Activated CD8-positive, alpha-beta memory T cell treated with anti-CD3 and anti-CD28 coated beads, Interleukin-2, amount 50 U/mL, for 1 hour (primary cell): Measurements from ENCODE around the gene IRGQ.
"Not testable (repeated sequence)": the region's sequence is repeated elsewhere in the genome, so short reads cannot be mapped to it uniquely, and the experiment has no call there.

Experiments
- DNase-seq: peaks from one replicate; pipeline ENCODE4 v3.0.0-alpha.2; 2020; ENCODE audit errors: extremely low read depth

Gene IRGQ

DNA sequence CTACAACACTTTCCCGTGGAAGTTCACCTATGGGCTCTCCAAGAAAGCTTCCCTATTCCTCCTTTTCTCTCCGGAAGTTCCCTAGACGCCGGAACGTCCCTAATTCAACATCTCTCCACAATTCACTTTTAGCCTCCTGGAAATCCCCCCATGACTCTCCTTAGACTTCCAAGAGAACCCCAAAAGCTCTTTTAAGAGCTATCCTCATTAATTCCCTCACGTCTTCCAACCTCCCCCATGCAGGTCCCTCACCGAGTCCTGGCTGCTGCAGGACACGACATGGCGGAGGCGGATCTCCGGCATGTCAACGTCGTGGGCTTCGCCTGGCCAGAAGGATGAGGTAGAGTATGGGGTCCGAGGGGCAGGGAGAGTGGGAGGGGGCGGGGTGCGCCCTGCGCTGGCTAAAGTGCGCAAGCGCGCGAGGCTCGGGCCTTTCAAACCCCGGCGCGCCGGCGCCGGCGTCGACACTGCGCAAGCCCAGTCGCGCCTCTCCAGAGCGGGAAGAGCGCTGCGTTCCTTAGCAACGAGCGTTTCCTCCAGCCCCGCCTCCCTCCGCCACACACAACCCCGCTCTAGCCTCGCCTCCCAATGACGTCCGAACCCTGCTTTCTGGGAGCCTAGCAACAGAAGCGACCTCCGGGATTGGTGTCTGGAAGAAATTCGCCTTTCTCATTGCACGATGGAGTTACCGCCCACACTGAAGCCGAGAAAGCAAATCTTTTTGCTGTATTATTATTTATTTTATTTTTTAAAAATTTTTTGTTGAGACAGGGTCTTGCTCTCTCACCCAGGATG lies 20.6 kb downstream of the IRGQ start, which contains the start of the genes PINLYP and XRCC1:
Gene PINLYP (plus strand): TSS at position 646 of the 795 bp plus-strand sequence. CDS start 1,391 bp downstream, outside the sequence.
Gene XRCC1 (minus strand): TSS at position 372 of the 795 bp plus-strand sequence. CDS start 69 bp downstream, at position 303.
- peak; percentile 91 for DNase-seq

DNA sequence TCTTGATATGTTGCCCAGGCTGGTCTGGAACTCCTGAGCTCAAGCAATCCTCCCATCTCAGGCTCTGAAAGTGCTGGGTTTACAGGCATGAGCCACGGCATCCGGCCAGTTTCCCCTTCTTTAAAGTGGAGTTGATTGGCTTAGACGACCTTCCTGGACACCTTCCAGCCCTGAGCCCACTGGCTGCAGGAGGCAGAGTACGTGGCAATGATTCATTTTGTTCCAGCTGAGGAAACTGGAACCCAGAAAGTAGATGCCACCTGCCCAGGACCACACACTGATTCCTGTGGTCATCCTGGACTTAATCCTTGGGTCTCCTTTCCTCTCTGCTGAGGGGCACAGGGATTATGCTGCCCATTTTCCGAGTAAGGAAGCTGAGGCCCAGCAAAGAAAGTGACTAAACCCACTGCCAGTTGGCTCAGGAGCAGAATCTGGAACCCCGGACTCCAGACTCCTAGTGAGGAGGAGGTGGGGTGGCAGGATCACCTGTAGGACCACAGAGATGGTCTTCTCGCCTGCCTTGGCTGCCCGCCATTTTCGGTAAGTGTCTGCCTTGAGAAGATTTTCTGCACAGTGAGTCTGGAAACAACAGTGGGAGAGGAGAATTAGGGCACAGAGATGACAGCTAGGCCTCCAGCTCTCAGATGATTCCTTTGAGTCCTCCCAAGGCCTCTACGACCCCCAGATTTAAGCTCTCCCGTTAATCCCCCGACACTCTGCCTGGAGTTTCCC lies 21.3 kb downstream of the IRGQ start:
- no peak for DNase-seq

- no peak for DNase-seq
These were observed 23.8 kb downstream of the IRGQ start for GRCh38 chr19:43572171-43572588.

DNA sequence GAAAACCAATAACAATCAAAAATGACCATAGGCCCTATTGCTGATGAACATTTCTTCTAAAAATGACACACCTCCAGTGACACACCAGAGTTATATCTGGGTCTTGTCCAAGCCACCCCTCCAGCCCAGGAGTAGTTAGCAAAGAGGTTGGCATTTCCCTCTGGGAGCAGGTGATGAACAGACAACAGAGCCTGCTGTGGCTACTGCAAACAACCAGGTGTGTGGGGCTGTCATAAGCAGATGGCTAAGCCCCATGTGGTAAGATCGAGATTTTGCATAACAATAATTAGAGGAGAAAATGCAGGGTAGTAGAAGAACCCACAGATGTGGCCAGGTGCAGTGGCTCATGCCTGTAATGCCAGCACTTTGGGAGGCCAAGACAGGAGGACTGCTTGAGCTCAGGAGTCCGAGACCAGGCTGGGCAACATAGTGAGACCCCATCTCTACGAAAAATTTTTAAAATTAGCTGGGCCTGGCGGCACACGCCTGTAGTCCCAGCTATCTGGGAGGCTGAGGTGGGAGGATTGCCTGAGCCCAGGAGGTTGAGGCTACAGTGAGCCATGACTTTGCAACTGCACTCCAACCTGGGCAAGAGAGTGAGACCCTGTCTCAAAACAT lies 25.7 kb downstream of the IRGQ start:
- DNase-seq, result no peak

DNA sequence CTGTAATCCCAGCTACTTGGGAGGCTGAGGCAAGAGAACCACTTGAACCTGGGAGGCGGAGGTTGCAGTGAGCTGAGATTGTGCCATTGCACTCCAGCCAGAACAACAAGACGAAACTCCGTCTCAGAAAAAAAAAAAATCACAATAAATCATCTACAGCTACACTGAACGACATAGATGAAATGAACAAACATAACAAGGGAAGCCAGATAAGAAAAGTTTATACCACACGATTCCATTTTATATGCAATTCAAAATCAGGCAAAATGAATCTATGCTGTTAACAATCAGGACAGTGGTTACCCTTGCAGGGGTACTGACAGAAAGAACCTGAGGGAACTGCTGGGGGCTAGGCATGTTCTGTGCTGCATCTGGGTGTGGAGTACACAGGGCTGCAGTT lies 26.3 kb downstream of the IRGQ start:
- DNase-seq, result no peak

DNA sequence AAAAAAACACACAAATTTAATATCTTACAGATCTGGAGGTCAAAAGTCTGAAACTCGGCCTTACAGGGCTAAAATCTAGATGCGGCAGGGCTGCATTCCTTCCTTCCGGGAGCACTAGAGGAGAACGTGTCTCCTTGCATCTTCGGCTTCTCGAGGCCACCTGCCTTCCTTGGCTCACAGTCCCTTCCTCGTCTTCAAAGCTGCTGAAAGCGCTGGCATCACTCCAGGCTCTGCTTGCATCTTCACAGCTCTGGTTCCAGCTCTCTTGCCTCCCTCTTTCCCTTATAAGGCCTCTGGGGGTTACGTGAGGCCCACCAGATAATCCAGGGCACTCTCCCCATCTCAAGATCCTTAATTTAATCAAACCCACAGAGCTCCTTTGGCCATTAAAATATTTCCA lies 31.1 kb downstream of the IRGQ start:
- DNase-seq, result no peak

GRCh38 chr19:43563816-43564457 lies 32.0 kb downstream of the IRGQ start:
- no peak for DNase-seq

DNA sequence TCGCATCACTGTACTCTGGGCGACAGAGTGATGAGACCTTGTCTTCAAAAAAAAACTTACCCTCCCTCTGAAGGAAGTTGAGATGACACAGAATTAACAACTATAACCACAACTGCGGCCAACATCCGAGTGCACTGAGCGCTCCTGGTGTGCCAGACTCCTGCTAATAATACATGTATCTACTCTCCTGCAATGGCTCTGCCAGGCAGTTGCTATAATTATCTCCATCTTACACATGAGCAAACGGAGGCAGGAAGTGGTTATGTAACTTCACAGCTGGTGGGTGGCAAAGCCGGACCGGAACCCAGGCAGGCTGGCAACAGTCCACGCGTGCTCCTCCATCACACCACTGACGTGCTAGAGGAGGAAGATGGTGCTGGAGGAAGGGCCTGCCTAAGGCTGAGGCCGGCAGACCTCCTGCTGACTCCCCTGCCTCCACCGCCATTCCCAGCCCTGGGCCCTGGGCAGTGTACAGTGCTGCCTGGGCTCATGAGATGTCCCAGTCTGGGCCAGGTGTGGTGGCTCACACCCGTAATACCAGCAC lies 33.2 kb downstream of the IRGQ start:
- peak; percentile 69 for DNase-seq

GRCh38 chr19:43562226-43562697 lies 33.7 kb downstream of the IRGQ start:
- no peak for DNase-seq

- DNase-seq, result no peak
These were observed 34.6 kb downstream of the IRGQ start for GRCh38 chr19:43561139-43561970.

DNA sequence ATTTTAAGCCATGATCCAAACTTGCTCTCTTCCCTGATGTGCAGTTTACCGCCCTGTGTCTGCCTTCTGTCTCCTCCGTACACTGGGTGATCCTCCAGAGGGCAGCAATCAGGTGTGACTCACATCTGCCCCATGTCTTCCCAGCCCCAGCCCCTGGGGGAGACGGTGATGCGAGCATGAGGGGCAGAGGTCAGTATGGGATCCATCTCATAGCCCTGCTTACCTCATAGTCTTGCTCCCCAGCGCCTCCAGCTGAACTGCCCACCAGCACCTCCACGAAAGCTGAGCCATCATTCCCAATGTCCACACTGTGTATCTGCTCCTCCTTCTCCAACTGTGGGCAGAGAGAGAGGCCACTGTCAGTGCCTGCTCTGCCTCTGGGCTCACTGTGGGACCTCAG lies 35.2 kb downstream of the IRGQ start:
- no peak for DNase-seq

DNA sequence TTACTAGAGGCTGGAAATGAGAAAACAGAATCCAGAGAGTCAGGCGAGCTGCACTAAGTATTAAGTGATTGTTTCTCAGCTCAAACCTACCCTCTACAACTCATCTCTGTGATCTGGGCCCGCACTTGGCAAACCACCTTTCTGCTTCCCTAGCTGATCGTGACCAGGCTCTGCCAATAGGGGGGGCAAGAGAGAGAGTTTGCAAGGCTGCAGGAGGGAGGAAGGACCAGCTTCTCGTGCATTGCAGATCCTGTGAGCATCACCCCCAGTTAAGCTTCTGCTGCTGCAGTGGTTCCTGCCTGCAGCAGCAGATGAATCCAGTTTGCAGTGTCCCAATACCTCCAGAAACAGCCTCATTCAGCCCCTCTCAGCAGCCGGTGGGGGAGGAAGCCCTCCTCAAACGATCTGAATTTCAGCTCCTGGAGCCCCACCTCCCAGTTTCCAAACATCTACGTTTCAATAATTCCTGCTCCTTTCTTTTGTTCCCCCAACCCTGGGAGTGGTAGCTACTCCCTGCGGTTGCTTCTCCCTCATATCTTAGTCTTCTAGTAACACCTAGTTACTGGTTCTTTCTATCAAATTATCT lies 40.7 kb downstream of the IRGQ start:
- DNase-seq, result peak; percentile 64

DNA sequence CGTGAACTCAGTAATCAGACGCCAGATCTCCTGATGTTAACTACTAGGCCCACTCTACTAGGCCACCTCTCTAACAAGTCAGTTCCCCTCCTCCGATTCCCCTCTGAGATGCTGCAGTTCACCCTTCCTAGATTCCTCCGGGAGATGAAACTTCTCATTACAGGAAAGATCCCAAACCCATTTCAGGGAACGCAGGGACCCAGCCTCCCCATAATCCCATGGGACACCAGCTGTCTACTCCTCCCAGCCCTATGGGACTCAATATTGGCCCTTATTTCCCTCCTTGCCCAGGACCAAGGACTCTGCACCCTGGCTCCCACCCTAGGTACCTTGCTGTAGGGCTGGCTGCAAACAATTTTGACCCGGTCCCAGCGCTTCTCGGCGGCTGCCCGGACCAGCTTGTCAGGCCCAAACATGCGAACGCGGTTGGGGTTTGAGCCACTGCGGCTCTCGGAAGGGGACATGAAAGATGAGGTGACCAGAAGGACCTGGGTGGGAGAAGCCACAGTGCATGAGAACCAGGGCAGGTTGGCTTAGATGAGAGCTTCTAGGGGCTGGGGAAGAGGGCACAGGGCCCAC lies 41.5 kb downstream of the IRGQ start:
- no peak for DNase-seq

GRCh38 chr19:43553656-43554055 lies 42.3 kb downstream of the IRGQ start:
- DNase-seq, result no peak

DNA sequence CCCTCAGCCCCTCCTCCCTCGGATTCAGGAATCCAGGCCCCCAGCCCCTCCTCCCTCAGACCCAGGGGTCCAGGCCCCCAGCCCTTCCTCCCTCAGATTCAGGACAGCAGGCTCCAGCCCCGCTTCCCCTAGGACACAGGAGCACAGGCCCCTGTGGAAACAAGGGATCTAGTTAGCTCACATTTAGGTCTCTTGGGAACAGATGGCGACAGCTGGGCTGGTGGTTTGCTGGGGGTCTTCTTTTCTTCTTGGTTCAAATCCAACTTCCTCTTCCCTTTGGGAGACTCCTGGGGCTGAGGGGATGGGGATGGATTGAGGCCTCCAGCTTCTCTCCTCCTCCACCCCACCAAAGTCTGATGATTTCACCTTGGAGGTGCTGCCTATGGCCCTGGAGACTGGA lies 43.3 kb downstream of the IRGQ start:
- DNase-seq, result no peak

GRCh38 chr19:43552198-43552450 lies 43.8 kb downstream of the IRGQ start:
- no peak for DNase-seq

DNA sequence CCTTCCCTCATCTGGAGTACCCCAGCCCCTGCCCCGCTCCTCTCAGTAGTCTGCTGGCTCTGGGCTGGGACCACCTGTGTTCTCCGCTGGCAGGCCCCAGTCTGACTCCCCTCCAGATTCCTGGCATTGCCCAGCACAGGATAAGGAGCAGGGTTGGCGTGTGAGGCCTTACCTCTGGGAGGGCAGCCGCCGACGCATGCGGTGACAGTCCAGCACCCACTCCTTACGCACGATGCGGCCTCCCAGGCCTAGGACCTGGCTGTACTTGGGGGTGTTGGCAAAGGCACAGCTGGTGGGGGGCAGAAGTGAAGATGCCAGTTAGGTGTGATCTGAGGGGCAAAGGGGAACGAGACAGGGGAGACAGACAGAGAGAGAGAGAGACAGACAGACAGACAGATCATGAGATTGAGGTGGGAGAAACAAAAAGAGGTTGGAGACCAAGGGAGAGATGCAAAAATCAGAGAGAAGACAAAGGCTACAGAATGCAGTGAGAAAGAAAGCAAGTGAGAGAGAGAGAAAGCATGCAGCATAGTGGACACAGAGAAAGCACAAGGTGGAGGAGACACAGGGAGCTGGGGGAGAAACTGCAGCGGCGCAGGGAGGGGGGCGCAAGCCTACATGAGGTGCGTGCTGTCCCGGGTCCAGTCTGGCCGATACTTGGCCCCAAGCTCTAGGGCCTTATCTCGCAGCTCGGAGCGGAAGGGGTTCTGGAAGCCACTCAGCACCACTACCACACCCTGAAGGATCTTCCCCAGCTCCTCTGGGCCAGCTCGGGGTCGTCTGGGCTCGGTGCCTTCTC lies 44.3 kb downstream of the IRGQ start:
- no peak for DNase-seq

DNA sequence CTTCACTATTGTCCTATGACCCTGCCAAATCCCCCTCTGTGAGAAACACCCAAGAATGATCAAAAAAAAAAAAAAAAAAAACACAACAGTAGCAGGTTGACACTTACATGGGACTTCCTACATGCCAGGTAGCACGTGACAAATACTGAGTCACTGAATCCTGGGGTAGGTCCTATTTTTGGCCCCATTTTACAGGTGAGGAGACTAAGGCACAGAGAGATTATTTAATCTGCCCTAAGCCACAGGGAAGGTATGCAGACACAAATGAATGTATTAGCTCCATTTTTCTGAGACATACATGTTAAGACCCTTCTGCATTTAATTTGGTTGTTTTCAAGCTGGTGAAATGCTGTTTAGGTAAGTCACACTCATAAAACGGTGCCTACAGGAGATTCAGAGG lies 47.2 kb downstream of the IRGQ start:
- no peak for DNase-seq

- DNase-seq, result not testable (repeated sequence)
These were observed 48.0 kb downstream of the IRGQ start for GRCh38 chr19:43547926-43548325.
